Inflammatory macrophage (primary cell): ENCODE results near the gene SEC16B.

ENCODE experiments used
- DNase-seq, 2 donors: peaks; one replicate each; pipeline ENCODE4 v3.0.0-alpha.2; 2020 to 2022

The SEC16B gene

DNA sequence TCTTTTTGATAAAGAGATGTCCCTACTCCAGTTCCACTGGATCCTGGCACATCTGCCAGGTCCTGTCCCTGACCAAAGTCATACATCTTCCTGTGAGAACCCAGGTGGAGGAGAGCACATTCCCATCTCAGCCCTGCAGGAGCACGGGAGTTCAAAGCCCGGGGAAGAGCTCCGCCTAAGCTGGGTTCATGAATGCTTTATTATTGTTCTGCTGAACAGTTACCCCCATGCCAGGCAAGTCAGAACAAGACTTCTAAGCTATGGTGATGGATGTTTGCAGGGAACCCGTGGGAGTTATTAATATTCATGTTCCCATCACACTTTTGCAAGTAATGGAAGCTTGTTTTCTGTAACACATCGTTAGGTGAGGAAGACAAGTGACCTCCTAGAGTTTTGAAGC lies 62.9 kb downstream of the SEC16B start:
- no peak for DNase-seq

DNA sequence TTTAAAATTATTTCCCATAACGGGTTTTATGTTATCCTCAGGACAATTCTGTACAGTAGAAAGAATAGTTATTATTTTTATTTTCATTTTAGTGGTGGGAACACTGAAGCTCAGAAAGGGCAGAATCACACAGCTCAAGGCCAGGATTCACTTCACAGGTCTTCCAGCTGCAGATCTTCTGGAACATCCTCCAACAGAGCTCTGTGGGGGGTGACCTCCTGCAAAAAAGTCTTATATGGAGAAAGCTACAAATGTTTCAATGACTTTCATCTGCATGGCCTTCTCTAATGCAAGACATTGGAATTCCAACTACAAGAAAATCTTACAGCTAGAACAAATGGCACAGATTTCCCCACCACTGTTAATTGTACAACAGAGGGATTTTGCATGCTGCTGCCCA lies 64.2 kb downstream of the SEC16B start:
- no peak for DNase-seq

DNA sequence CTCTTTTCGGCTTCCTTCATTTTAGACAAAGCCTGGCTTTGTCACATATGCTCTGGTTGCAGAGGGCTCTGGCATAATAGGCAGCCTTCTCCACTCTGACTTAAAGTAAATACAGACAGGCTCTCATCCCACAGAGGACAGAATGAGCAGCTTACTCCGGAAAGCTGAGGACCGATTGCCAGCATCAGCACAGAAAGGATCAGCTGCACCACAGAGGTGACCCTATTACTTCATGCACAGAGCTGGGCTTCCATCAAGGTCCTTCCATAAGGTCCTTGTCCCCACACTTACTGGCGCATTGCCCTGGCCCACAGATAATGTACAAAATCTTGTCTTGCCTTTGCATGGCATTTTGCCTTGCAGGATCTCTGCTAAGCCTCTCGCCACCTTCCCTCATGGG lies 67.6 kb downstream of the SEC16B start:
- DNase-seq = no peak

DNA sequence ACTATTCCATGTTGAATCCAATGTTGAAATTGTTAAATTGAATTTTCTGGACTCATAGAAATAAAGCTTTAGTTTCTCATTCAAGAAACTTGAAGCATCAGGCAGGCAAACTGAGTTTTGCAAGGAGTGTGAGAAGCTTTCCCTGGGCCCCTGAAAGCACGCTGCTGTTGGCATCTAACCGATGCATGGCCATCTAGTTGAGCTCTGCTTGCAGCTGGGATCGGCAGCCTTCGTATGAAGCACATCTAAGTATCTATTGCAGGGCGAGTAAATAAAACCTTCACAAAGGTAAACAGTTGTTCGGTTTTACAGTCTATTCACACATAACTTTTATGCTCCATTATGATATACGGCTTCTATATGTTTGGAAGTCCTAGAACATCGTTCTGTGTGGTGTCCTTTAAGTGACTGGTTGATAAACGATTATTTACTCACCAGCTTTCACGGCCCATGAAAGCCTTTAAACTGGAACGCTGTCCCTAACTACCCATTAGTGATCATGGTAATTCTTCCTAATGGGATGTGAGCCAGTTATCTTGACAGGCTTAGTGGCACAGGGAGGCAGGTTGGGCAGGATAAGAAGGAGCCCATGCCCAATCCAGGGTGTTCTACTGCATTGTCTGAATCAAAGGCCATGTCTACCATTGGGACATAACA lies 71.7 kb downstream of the SEC16B start:
- no peak for DNase-seq

DNA sequence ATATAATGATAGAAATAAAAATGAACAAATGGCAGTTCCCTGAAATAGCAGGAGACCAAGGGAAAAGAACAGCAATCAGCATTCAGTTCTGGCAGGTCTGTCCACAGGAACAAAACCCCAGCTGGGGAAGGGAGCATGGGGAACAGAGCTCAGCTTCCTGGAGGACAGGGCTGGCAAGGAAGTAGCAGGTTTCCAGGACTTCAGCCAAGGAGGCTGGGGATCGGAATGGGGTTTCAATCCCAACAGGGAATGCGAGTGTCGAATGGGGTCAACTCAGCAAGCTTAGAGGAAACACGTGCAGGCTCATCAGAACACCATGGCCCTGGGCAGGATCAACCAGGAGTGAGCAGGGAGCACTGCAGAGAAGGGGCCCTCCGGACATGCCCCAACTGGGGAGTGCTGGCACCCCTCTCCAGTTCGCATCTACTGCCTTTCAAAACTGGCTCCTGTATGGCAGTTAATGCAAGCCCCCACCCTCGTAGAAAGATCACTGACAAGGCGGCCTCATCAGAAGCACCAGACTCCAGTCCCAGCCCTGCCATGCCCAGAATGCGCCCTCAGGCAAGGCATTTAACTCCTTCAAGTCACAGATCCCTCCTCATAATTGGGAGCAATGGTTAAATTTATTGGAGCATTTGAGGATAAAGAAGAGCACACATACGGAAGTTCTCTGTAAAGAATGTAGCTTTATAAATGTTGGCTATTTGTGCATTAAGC lies 72.4 kb downstream of the SEC16B start:
- no peak for DNase-seq
